Measurements from ENCODE around the gene IZUMO1R. TPM values are rescaled to one million over a fixed set of nuclear protein-coding genes. Genes with fewer than 3 reads are reported as not detected.

The IZUMO1R gene
- total RNA-seq, 4 donors from 2014 or later: not detected

DNA sequence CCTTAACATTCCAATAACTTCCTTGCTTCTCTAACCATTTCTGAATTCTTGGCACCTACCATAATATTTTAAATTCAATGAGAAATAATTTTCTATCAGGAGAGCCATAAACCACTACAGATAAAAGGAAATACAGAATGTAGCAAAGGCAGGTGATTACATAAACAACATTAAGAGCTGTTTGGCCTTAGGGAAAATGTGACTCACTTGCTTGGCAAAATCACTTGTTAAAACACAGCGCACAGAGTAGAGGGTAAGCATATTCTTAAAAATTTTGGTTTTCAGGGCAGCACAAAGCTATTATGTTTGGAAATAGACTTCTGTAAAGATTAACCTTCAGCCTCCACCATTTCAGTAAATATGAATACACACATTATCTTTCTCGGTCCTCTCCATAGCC, 26.4 kb downstream of the IZUMO1R start:
- Histone ChIP-seq H3K36me3 (no peaks in the 10 kb centered on the region), H3K9me3 (no peaks in the 10 kb centered on the region), H3K4me3 (replicated peaks in 1 of 3) (no peak overlapping the region), H3K27ac (no peak overlapping the region), H3K27me3 (no peaks in the 10 kb centered on the region), H3K4me1 (peaks cover 17 to 18% of the 10 kb centered on the region in 2 donors)
- intact Hi-C loops (cut with DNase I): no loop called here
- no peak for TF ChIP-seq POLR2A (IDR thresholded peaks at IDR 0.05)
- TF ChIP-seq, protein P1, sequence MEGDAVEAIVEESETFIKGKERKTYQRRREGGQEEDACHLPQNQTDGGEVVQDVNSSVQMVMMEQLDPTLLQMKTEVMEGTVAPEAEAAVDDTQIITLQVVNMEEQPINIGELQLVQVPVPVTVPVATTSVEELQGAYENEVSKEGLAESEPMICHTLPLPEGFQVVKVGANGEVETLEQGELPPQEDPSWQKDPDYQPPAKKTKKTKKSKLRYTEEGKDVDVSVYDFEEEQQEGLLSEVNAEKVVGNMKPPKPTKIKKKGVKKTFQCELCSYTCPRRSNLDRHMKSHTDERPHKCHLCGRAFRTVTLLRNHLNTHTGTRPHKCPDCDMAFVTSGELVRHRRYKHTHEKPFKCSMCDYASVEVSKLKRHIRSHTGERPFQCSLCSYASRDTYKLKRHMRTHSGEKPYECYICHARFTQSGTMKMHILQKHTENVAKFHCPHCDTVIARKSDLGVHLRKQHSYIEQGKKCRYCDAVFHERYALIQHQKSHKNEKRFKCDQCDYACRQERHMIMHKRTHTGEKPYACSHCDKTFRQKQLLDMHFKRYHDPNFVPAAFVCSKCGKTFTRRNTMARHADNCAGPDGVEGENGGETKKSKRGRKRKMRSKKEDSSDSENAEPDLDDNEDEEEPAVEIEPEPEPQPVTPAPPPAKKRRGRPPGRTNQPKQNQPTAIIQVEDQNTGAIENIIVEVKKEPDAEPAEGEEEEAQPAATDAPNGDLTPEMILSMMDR (IDR thresholded peaks at IDR 0.05): no peak
- DNase-seq: no peak
- 86 to 93% methylated on average over 2 of the region's 2 CpGs for WGBS, 2 donors

DNA sequence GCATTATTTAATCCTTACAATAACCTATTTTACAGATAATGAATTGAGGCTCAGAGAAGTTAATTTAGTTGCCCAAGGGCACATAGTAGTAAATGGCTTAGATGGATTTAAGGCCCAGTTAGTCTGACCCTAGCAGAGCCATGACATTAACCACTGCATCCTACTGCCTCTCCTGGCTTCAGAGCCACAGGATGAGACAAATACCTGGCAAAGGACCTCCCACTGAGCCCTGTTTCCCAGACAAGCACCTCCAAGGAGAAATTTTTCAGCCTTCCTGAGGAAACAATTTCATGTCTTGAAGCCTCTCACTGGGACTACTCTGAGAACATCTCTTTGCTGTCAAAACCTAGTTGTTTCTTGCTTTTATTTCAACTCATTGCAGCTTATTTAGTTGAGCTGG, 28.4 kb downstream of the IZUMO1R start:
- no peaks in the 10 kb centered on the region for H3K9me3 ChIP-seq
- no peak overlapping the region for H3K4me3 ChIP-seq (replicated peaks in 1 of 3)
- H3K27ac ChIP-seq: no peak overlapping the region
- no peaks in the 10 kb centered on the region for H3K27me3 ChIP-seq
- H3K36me3 ChIP-seq: no peaks in the 10 kb centered on the region
- intact Hi-C loops (cut with DNase I): no loop called here
- DNase-seq: no peak
- H3K4me1 ChIP-seq: peaks cover 8 to 11% of the 10 kb centered on the region in 2 donors
- TF ChIP-seq POLR2A (IDR thresholded peaks at IDR 0.05): no peak
- TF ChIP-seq, protein P1 (IDR thresholded peaks at IDR 0.05): no peak

DNA sequence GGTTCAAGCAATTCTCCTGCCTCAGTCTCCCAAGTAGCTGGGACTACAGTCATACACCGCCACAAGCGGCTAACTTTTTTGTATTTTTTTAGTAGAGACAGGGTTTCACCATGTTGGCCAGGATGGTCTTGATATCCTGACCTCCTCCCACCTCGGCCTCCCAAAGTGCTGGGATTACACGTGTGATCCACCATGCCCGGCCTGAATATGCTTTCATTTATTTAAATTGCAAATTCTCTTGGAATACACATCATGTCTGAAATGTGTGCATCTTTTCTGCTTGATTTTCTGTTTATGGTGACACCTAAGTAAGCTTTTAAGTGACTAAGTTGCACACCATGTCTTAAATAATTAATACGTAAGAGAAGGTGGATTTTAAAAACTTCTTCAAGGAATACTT, 31.7 kb downstream of the IZUMO1R start:
- no peak for DNase-seq
- Histone ChIP-seq H3K36me3 (no peaks in the 10 kb centered on the region), H3K27me3 (no peaks in the 10 kb centered on the region), H3K4me3 (replicated peaks in 1 of 3) (no peak overlapping the region), H3K27ac (no peak overlapping the region), H3K4me1 (no peaks in the 10 kb centered on the region), H3K9me3 (no peaks in the 10 kb centered on the region)
- TF ChIP-seq, protein P1 (IDR thresholded peaks at IDR 0.05): no peak
- no peak for TF ChIP-seq POLR2A (IDR thresholded peaks at IDR 0.05)
- 94 to 97% methylated on average over 6 of the region's 6 CpGs for WGBS, 2 donors
- intact Hi-C loops (cut with DNase I): no loop called here

DNA sequence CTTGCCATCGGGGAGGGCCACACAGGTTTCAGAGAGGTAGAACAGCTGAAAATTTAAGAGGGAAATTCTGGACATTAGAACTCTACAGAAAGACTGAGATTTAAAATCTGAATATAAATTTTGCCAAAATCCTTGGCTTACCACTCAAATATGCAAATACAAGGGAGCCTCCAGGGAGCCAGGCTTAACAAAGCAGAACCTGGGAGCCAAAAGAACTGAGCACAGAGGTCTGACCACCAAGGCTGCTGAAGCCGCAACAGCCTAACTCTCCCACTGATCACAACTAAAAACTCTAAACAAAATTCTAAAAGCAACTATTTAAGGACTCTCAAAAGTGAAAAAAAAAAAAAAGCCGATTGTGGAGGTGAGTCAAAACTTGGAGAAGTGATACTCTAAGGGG, 34.3 kb downstream of the IZUMO1R start:
- 55 to 72% methylated on average over 3 of the region's 3 CpGs for WGBS, 2 donors

DNA sequence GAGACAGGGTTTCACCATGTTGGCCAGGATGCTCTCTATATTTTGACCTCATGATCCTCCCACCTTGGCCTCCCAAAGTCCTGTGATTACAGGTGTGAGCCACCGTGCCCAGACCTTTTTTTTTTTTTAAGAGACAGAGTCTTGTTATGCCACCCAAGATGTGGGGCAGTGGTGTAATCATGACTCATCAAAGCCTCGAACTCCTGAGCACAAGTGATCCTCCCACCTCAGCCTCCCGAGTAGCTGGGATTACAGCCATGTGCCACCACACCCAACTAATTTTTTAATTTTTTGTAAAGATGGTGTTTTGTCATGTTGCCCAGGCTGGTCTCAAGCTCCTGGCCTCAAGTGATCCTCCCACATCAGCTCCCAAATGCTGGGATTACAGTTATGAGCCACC, 37.9 kb downstream of the IZUMO1R start:
- intact Hi-C loops (cut with DNase I): no loop called here
- no peak for TF ChIP-seq POLR2A (IDR thresholded peaks at IDR 0.05)
- TF ChIP-seq, protein P1 (IDR thresholded peaks at IDR 0.05): no peak
- no peaks in the 10 kb centered on the region for H3K36me3 ChIP-seq
- no peak overlapping the region for H3K27ac ChIP-seq
- H3K4me1 ChIP-seq: no peaks in the 10 kb centered on the region
- DNase-seq: no peak
- no peaks in the 10 kb centered on the region for H3K9me3 ChIP-seq
- no peaks in the 10 kb centered on the region for H3K27me3 ChIP-seq
- H3K4me3 ChIP-seq (replicated peaks in 1 of 3): no peak overlapping the region
- WGBS, 2 donors: 89% methylated on average over 3 of the region's 3 CpGs

More for the DNA sequence above, 34.3 kb downstream of the IZUMO1R start:
- Histone ChIP-seq H3K27me3 (no peaks in the 10 kb centered on the region), H3K27ac (no peak overlapping the region), H3K4me3 (replicated peaks in 1 of 3) (no peak overlapping the region), H3K36me3 (no peaks in the 10 kb centered on the region), H3K4me1 (no peaks in the 10 kb centered on the region), H3K9me3 (no peaks in the 10 kb centered on the region)
- TF ChIP-seq, protein P1 (IDR thresholded peaks at IDR 0.05): no peak
- TF ChIP-seq POLR2A (IDR thresholded peaks at IDR 0.05): no peak
- no peak for DNase-seq
- intact Hi-C loops (cut with DNase I): no loop called here
